ENCODE measurements around the gene TM7SF2. TPM values are rescaled to one million over a fixed set of nuclear protein-coding genes. Genes with fewer than 3 reads are reported as not detected.

The TM7SF2 gene
- total RNA-seq (ENCODE audit: low replicate concordance), result 36.1 and 109 TPM in 2 replicates

DNA sequence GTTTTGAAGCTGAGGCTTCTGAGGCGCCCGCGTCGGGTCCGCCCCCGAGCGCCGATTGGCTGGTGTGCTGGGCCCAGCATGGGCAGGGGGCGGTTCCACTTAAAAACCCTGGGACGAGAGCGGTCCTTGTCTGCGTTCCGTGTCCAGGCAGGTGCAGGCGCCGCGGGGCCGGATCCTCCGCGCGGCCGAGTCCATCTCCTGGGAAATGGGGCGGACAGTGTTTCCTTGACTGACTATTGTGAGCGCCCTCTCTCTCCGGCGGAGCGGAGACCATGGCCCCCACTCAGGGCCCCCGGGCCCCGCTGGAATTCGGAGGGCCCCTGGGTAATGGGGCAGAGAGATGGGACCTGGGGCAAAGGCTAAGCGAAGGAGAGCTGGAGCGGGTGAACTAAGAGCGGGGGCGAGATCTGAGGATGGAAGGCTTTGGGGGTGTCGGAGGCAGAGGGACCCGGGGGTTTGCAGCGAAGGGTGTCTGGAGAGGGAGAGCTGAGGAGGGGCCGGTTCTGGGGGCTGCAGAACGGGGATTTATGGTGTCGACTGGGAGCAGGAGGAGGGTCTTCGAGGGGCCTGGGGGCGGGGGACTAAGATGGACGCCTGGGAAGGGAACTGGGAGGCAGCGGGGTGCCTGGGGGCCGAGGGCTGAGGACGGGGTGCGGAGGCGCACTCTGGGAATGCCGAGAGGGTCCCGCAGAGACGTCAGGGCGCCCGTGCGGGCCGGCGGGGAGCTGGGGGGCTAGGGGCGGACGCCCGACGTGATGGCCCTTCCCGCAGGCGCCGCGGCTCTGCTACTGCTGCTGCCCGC, at the start of gene TM7SF2:
Gene TM7SF2, plus strand, starts transcription at position 129 of the 802 bp plus-strand sequence. Its CDS starts 144 bp downstream, at position 273.
- TF ChIP-seq EZH2 (IDR thresholded peaks at IDR 0.05) (no peak), EZH2phosphoT487 (IDR thresholded peaks at IDR 0.05) (no peak)
- TF ChIP-seq, protein P1, sequence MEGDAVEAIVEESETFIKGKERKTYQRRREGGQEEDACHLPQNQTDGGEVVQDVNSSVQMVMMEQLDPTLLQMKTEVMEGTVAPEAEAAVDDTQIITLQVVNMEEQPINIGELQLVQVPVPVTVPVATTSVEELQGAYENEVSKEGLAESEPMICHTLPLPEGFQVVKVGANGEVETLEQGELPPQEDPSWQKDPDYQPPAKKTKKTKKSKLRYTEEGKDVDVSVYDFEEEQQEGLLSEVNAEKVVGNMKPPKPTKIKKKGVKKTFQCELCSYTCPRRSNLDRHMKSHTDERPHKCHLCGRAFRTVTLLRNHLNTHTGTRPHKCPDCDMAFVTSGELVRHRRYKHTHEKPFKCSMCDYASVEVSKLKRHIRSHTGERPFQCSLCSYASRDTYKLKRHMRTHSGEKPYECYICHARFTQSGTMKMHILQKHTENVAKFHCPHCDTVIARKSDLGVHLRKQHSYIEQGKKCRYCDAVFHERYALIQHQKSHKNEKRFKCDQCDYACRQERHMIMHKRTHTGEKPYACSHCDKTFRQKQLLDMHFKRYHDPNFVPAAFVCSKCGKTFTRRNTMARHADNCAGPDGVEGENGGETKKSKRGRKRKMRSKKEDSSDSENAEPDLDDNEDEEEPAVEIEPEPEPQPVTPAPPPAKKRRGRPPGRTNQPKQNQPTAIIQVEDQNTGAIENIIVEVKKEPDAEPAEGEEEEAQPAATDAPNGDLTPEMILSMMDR (IDR thresholded peaks at IDR 0.05), result no peak
- H3K4me3 Mint-ChIP-seq, result peak within 1 kb of the TSS; percentile 97
- peaks cover 5% of the 10 kb centered on the region for H3K36me3 Mint-ChIP-seq
- Histone ChIP-seq H3K79me2 (ENCODE audit: low read depth) (peaks cover 30% of the 10 kb centered on the region), H3K36me3 (no peaks in the 10 kb centered on the region), H2AFZ (replicated peaks) (peak within 1 kb of the TSS; percentile 70), H3K4me3 (peak within 1 kb of the TSS; percentile 81), H3K27me3 (no peaks in the 10 kb centered on the region), H3K4me1 (peaks cover 9% of the 10 kb centered on the region), H4K20me1 (ENCODE audit: low read depth) (peaks cover 28% of the 10 kb centered on the region), H3F3A (ENCODE audit: low read depth) (peaks cover 44% of the 10 kb centered on the region), H3K27ac (peak within 1 kb of the TSS; percentile 32), H3K9me3 (ENCODE audit: low read depth) (no peaks in the 10 kb centered on the region), H3K9ac (peak within 1 kb of the TSS; percentile 60), H3K4me2 (peak within 1 kb of the TSS; percentile 97)
- no peaks in the 10 kb centered on the region for H3K9me3 Mint-ChIP-seq
- H3K4me1 Mint-ChIP-seq, result peaks cover 28% of the 10 kb centered on the region
- H3K27ac Mint-ChIP-seq, result peak within 1 kb of the TSS; percentile 66
- peak; percentile 99 for DNase-seq (ENCODE audit: low spot score)
- H3K27me3 Mint-ChIP-seq (ENCODE audit: insufficient read depth, low read depth), result peaks cover 9% of the 10 kb centered on the region

GRCh38 chr11:65063532-65063931, 48.1 kb upstream of the TM7SF2 start:
- Histone ChIP-seq H3K27me3 (no peaks in the 10 kb centered on the region), H3K9me3 (ENCODE audit: low read depth) (no peaks in the 10 kb centered on the region), H4K20me1 (ENCODE audit: low read depth) (no peaks in the 10 kb centered on the region), H3K9ac (no peak overlapping the region), H3K27ac (no peak overlapping the region), H2AFZ (replicated peaks) (no peak overlapping the region), H3K36me3 (no peaks in the 10 kb centered on the region), H3K4me3 (no peak overlapping the region), H3F3A (ENCODE audit: low read depth) (peaks cover 8% of the 10 kb centered on the region), H3K4me2 (no peak overlapping the region), H3K79me2 (ENCODE audit: low read depth) (no peaks in the 10 kb centered on the region), H3K4me1 (peaks cover 15% of the 10 kb centered on the region)
- TF ChIP-seq, protein P1 (IDR thresholded peaks at IDR 0.05), result no peak
- TF ChIP-seq EZH2 (IDR thresholded peaks at IDR 0.05), result no peak
- TF ChIP-seq EZH2phosphoT487 (IDR thresholded peaks at IDR 0.05), result no peak
- Mint-ChIP-seq H3K9me3 (no peaks in the 10 kb centered on the region), H3K27me3 (ENCODE audit: insufficient read depth, low read depth) (peaks cover 2% of the 10 kb centered on the region), H3K27ac (no peak overlapping the region), H3K36me3 (no peaks in the 10 kb centered on the region), H3K4me3 (no peak overlapping the region), H3K4me1 (peaks cover 5% of the 10 kb centered on the region)
- no peak for DNase-seq (ENCODE audit: low spot score)

GRCh38 chr11:65064847-65065240, 46.8 kb upstream of the TM7SF2 start:
- Histone ChIP-seq H2AFZ (replicated peaks) (no peak overlapping the region), H3F3A (ENCODE audit: low read depth) (peaks cover 8% of the 10 kb centered on the region), H3K4me3 (no peak overlapping the region), H3K4me1 (peaks cover 15% of the 10 kb centered on the region), H4K20me1 (ENCODE audit: low read depth) (no peaks in the 10 kb centered on the region), H3K9ac (no peak overlapping the region), H3K36me3 (no peaks in the 10 kb centered on the region), H3K27me3 (no peaks in the 10 kb centered on the region), H3K4me2 (no peak overlapping the region), H3K9me3 (ENCODE audit: low read depth) (no peaks in the 10 kb centered on the region), H3K27ac (no peak overlapping the region), H3K79me2 (ENCODE audit: low read depth) (no peaks in the 10 kb centered on the region)
- TF ChIP-seq, protein P1 (IDR thresholded peaks at IDR 0.05), result no peak
- TF ChIP-seq EZH2 (IDR thresholded peaks at IDR 0.05) (no peak), EZH2phosphoT487 (IDR thresholded peaks at IDR 0.05) (no peak)
- H3K4me1 Mint-ChIP-seq, result peaks cover 5% of the 10 kb centered on the region
- no peak for DNase-seq (ENCODE audit: low spot score)
- H3K36me3 Mint-ChIP-seq, result no peaks in the 10 kb centered on the region
- H3K27ac Mint-ChIP-seq, result no peak overlapping the region
- no peak overlapping the region for H3K4me3 Mint-ChIP-seq
- no peaks in the 10 kb centered on the region for H3K9me3 Mint-ChIP-seq
- H3K27me3 Mint-ChIP-seq (ENCODE audit: insufficient read depth, low read depth), result peaks cover 2% of the 10 kb centered on the region
